H1 (cell line): ENCODE results near the gene PCAT7. TPM values are rescaled to one million over a fixed set of nuclear protein-coding genes. Genes with fewer than 3 reads are reported as not detected.

ENCODE experiments used
- CTCF ChIA-PET: fragments of 300-600 bp; sonication (Branson Sonifier 250); formaldehyde crosslinking; loops from one replicate; lab custom pipeline; 2021; ENCODE audit not compliant: partially characterized antibody; lab: Charles Lee
- POLR2A ChIA-PET: fragments of 300-600 bp; sonication (Branson Sonifier 250); formaldehyde crosslinking; loops from one replicate; lab custom pipeline; 2021; ENCODE audit warnings: inconsistent platforms; ENCODE audit not compliant: partially characterized antibody; lab: Charles Lee
- DNase-seq, 2 experiments: peaks; one replicate each; pipeline versions ENCODE4 v3.0.0 to v3.0.0-alpha.2; 2010 to 2022; ENCODE audit warnings: low spot score in 2 of 2, low read depth in 1 of 2, mixed read lengths in 1 of 2
- FAIRE-seq: peaks from 2 replicates; lab custom pipeline; 2011; peaks lifted over from hg19 to GRCh38; lab: Jason Lieb, UNC
- H2AFZ ChIP-seq: 2 replicates; pipeline ENCODE4 v1.8.1; 2012; ENCODE audit warnings: low read length, inconsistent platforms
- H2AK5ac ChIP-seq: 2 replicates; pipeline ENCODE4 v1.6.1; 2013; ENCODE audit warnings: low read depth, low read length
- H2BK120ac ChIP-seq: replicated peaks from 2 replicates; pipeline ENCODE3; 2013; ENCODE audit warnings: low read depth, low read length, inconsistent platforms
- H2BK12ac ChIP-seq: 2 replicates; pipeline ENCODE4 v1.6.1; 2013; ENCODE audit warnings: low read depth, low read length
- H2BK15ac ChIP-seq: 2 replicates; pipeline ENCODE4 v1.6.1; 2013; ENCODE audit warnings: low read length
- H2BK20ac ChIP-seq: 2 replicates; pipeline ENCODE4 v1.6.1; 2013; ENCODE audit warnings: low read length
- H2BK5ac ChIP-seq: 2 replicates; pipeline ENCODE4 v1.6.1; 2013; ENCODE audit warnings: low read depth, low read length
- H3K14ac ChIP-seq: 2 replicates; pipeline ENCODE4 v1.6.1; 2013; ENCODE audit warnings: inconsistent platforms; ENCODE audit not compliant: insufficient read length
- H3K18ac ChIP-seq: 2 replicates; pipeline ENCODE4 v1.6.1; 2013; ENCODE audit warnings: low read length; ENCODE audit errors: extremely low read depth
- H3K23ac ChIP-seq: 2 replicates; pipeline ENCODE4 v1.6.1; 2013; ENCODE audit warnings: inconsistent platforms; ENCODE audit not compliant: insufficient read length
- H3K23me2 ChIP-seq: 2 replicates; pipeline ENCODE4 v1.6.1; 2013; ENCODE audit warnings: low read depth, low read length
- H3K27ac ChIP-seq: 2 replicates; pipeline ENCODE4 v1.6.1; 2011; ENCODE audit warnings: low read depth, low read length, inconsistent platforms
- H3K27me3 ChIP-seq, 4 experiments: replicated peaks in 1 of 4; 1 replicate in 1 of 4; 2 replicates in 3 of 4; pipeline versions ENCODE4 v1.6.1 to v1.8.1; 2011 to 2013; ENCODE audit warnings: low read length in 3 of 4, mild to moderate bottlenecking in 3 of 4, inconsistent platforms in 2 of 4, mixed read lengths in 2 of 4, moderate library complexity in 1 of 4; ENCODE audit not compliant: control insufficient read depth in 3 of 4, insufficient read depth in 3 of 4; ENCODE audit errors: extremely low read depth in 1 of 4
- H3K36me3 ChIP-seq, 4 experiments: 2 replicates each; pipeline versions ENCODE4 v1.6.1 to v1.8.1; 2011 to 2013; ENCODE audit warnings: mild to moderate bottlenecking in 4 of 4, low read length in 3 of 4, moderate library complexity in 2 of 4, control low read depth in 1 of 4, inconsistent platforms in 1 of 4; ENCODE audit not compliant: insufficient read depth in 4 of 4, control insufficient read depth in 2 of 4
- H3K4ac ChIP-seq: replicated peaks from 2 replicates; pipeline ENCODE3; 2013; ENCODE audit warnings: low read length, low read depth, mixed read lengths, inconsistent platforms; ENCODE audit not compliant: insufficient read length
- H3K4me1 ChIP-seq, 4 experiments: replicated peaks in 1 of 4; 1 replicate in 1 of 4; 2 replicates in 3 of 4; pipeline versions ENCODE4 v1.6.1 to v1.8.1; 2011 to 2013; ENCODE audit warnings: low read length in 3 of 4, inconsistent platforms in 2 of 4, mixed read lengths in 1 of 4; ENCODE audit not compliant: insufficient read depth in 4 of 4, control insufficient read depth in 3 of 4
- H3K4me2 ChIP-seq, 2 experiments: 2 replicates each; pipeline versions ENCODE4 v1.6.1 to v1.8.1; 2011 to 2013; ENCODE audit warnings: low read depth in 2 of 2, low read length in 2 of 2, control low read depth in 1 of 2, inconsistent platforms in 1 of 2, mild to moderate bottlenecking in 1 of 2; ENCODE audit not compliant: insufficient read depth in 1 of 2
- H3K4me3 ChIP-seq, 4 experiments: fragments of 200-600, 300-600 bp in 1 of 4; sonication (generic), shearing (Covaris generic), sonication (Bioruptor Twin) in 1 of 4; 2 replicates each; pipeline versions ENCODE4 v1.5.1 to v1.8.1; 2011 to 2016; ENCODE audit warnings: low read length in 4 of 4, low read depth in 3 of 4, control low read depth in 2 of 4, inconsistent platforms in 2 of 4, mild to moderate bottlenecking in 2 of 4, mixed read lengths in 1 of 4, moderate library complexity in 1 of 4; ENCODE audit not compliant: insufficient read depth in 2 of 4; ENCODE audit errors: extremely low read depth in 1 of 4
- H3K56ac ChIP-seq: replicated peaks from 2 replicates; pipeline ENCODE3; 2013; ENCODE audit warnings: low read depth, mild to moderate bottlenecking, mixed read lengths, low read length, inconsistent platforms; ENCODE audit not compliant: insufficient read length
- H3K79me1 ChIP-seq: 2 replicates; pipeline ENCODE4 v1.6.1; 2013; ENCODE audit warnings: low read depth, low read length, control low read depth
- H3K79me2 ChIP-seq, 2 experiments: 2 replicates each; pipeline versions ENCODE4 v1.6.1 to v1.8.1; 2012 to 2013; ENCODE audit warnings: low read length in 2 of 2, mild to moderate bottlenecking in 2 of 2, inconsistent platforms in 1 of 2; ENCODE audit not compliant: insufficient read depth in 2 of 2, control insufficient read depth in 1 of 2
- H3K9ac ChIP-seq, 4 experiments: replicated peaks in 1 of 4; 1 replicate in 1 of 4; 2 replicates in 3 of 4; pipeline versions ENCODE4 v1.6.1 to v1.8.1; 2011 to 2013; ENCODE audit warnings: low read depth in 3 of 4, low read length in 3 of 4, control low read depth in 2 of 4, mild to moderate bottlenecking in 2 of 4, moderate library complexity in 2 of 4, inconsistent platforms in 1 of 4; ENCODE audit errors: extremely low read depth in 1 of 4
- H3K9me3 ChIP-seq, 2 experiments: 2 replicates each; pipeline versions ENCODE4 v1.6.1 to v1.8.1; 2012 to 2013; ENCODE audit warnings: mild to moderate bottlenecking in 2 of 2, moderate library complexity in 2 of 2, control low read depth in 1 of 2, inconsistent platforms in 1 of 2, low read depth in 1 of 2, low read length in 1 of 2, mixed read lengths in 1 of 2; ENCODE audit not compliant: insufficient read depth in 2 of 2
- H4K20me1 ChIP-seq, 2 experiments: replicated peaks in 1 of 2; 2 replicates each; pipeline versions ENCODE3 to v1.8.1; 2011 to 2013; ENCODE audit warnings: inconsistent platforms in 2 of 2, low read length in 2 of 2, mild to moderate bottlenecking in 1 of 2; ENCODE audit not compliant: insufficient read depth in 2 of 2, control insufficient read depth in 1 of 2
- H4K5ac ChIP-seq: 2 replicates; pipeline ENCODE4 v1.6.1; 2013; ENCODE audit warnings: low read length, low read depth, mixed read lengths, inconsistent platforms; ENCODE audit not compliant: insufficient read length
- H4K8ac ChIP-seq: 2 replicates; pipeline ENCODE4 v1.8.0; 2013; ENCODE audit warnings: mild to moderate bottlenecking, moderate library complexity, low read length, inconsistent platforms; ENCODE audit not compliant: insufficient read depth; ENCODE audit errors: extremely low read depth
- H4K91ac ChIP-seq: replicated peaks from 2 replicates; pipeline ENCODE3; 2013; ENCODE audit warnings: low read length, mixed read lengths, inconsistent platforms; ENCODE audit not compliant: insufficient read length
- CREB1 ChIP-seq: IDR thresholded peaks from 2 replicates; pipeline ENCODE4 v1.6.1; 2012; ENCODE audit warnings: inconsistent platforms
- HDAC2 ChIP-seq, 2 experiments: fragments of 300-600 bp in 1 of 2; sonication (generic) in 1 of 2; IDR thresholded peaks; 2 replicates each; pipeline ENCODE4 v1.6.1; 2011 to 2012; ENCODE audit warnings: low read depth in 2 of 2, low read length in 2 of 2, mild to moderate bottlenecking in 2 of 2, moderate library complexity in 2 of 2, borderline replicate concordance in 1 of 2, inconsistent platforms in 1 of 2
- JUND ChIP-seq: IDR thresholded peaks from 2 replicates; pipeline ENCODE4 v1.6.1; 2011; ENCODE audit warnings: mild to moderate bottlenecking, improper control_type of control experiment, low read length
- KDM4A ChIP-seq: IDR thresholded peaks from one replicate; pipeline ENCODE4 v1.7.1; 2012; ENCODE audit warnings: low read depth, mild to moderate bottlenecking, moderate library complexity, low read length, inconsistent platforms; ENCODE audit not compliant: severe bottlenecking
- NANOG ChIP-seq: IDR thresholded peaks from 2 replicates; pipeline ENCODE4 v1.6.1; 2011; ENCODE audit warnings: low read length, low read depth, mild to moderate bottlenecking, inconsistent platforms; ENCODE audit not compliant: insufficient read depth, poor library complexity, severe bottlenecking
- RBBP5 ChIP-seq: IDR thresholded peaks from 2 replicates; pipeline ENCODE4 v1.7.1; 2012; ENCODE audit warnings: low read depth, mild to moderate bottlenecking, inconsistent platforms, low read length, moderate library complexity, borderline replicate concordance
- SUZ12 ChIP-seq: fragments of 200-600 bp; sonication (generic); IDR thresholded peaks from 2 replicates; pipeline ENCODE4 v1.6.1; 2012; ENCODE audit warnings: mild to moderate bottlenecking, inconsistent platforms, low read length, moderate library complexity, mixed read lengths
- TAF7 ChIP-seq: optimal IDR thresholded peaks from 2 replicates; pipeline ENCODE3; 2011; ENCODE audit warnings: low read depth, mild to moderate bottlenecking, inconsistent platforms, low read length, moderate library complexity, borderline replicate concordance
- TCF12 ChIP-seq: IDR thresholded peaks from 2 replicates; pipeline ENCODE4 v1.6.1; 2011; ENCODE audit warnings: low read depth, mild to moderate bottlenecking, low read length
- WGBS, 2 experiments: shearing (Covaris generic) in 1 of 2; methylation state at CpG; one replicate each; pipeline versions ENCODE4 v1.1.6 to v1.1.7; 2013 to 2015; ENCODE audit warnings: low lambda C conversion rate in 2 of 2, mixed read lengths in 2 of 2, inconsistent platforms in 1 of 2, low coverage in 1 of 2, missing lambda C conversion rate in 1 of 2; ENCODE audit not compliant: insufficient replicate concordance in 2 of 2, insufficient coverage in 1 of 2, insufficient read length in 1 of 2; ENCODE audit errors: extremely low coverage in 1 of 2, missing lambda C conversion rate in 1 of 2; 5-methylcytosine and 5-hydroxymethylcytosine counted together
- polyA plus RNA-seq, 7 experiments: library from polyadenylated mRNA; depleted of rRNA in 3 of 7; stranded (reverse) in 5 of 7; unstranded in 2 of 7; fragments of >200 nt in 5 of 7; fragments of 200-250 nt in 2 of 7; gene quantifications; 1 replicate in 5 of 7; 2 replicates in 1 of 7; 4 replicates in 1 of 7; pipeline versions ENCODE4 v1.2.1 to v1.2.3, GENCODE V29; 2011 to 2013; ENCODE audit warnings: missing spikeins in 2 of 7, mixed read lengths in 2 of 7
- total RNA-seq: library from RNA; stranded (reverse); fragmentation: NEBNext Ultra II Directional; extraction: Animal tissue kit (Norgen Biotek cat#: 25700); gene quantifications from 2 replicates; pipeline ENCODE4 v1.2.1, GENCODE V29; 2021
- TF ChIP-seq, protein P1 (sequence below): IDR thresholded peaks from 2 replicates; pipeline ENCODE4 v1.6.1; 2012; ENCODE audit warnings: low read length, inconsistent platforms
- TF ChIP-seq, protein P2 (sequence below): IDR thresholded peaks from 2 replicates; pipeline ENCODE4 v1.6.1; 2011; ENCODE audit warnings: low read length, improper control_type of control experiment

The PCAT7 gene
- total and polyA plus RNA-seq, 2 of the 8 experiments (the other 6 are each of a cell fraction or from before 2014, with no cell fraction given), result 3.2 to 4.1 TPM

DNA sequence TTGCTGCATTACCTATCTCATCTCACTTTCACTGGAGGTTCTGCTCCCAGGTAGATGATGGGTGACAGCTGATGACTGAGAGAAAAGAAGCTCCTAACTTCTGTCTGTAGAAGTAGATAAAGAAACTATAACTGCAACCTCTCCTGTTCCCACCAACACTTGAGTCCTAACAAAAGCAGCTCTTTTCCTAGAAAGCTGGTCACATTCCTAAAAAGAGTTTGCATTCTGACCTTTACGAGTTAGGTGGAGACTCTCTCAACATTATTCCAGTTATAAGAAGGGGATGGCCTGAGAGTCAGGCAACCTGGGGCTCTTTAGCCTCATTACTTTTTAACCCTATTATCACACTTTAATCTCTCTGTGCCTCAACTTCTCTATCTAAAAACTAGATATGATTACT, 8.9 kb upstream of the PCAT7 start:
- no peak overlapping the region for H3K4me2 ChIP-seq
- TF ChIP-seq KDM4A (no peak), TCF12 (no peak), JUND (no peak), CREB1 (no peak), NANOG (no peak), HDAC2 (IDR thresholded peaks at IDR 0.05; ENCODE audit: borderline replicate concordance in 1 of 2, low read depth in 2 of 2, low read length in 2 of 2) (no peak), SUZ12 (no peak), RBBP5 (no peak), TAF7 (no peak)
- TF ChIP-seq, protein P1, sequence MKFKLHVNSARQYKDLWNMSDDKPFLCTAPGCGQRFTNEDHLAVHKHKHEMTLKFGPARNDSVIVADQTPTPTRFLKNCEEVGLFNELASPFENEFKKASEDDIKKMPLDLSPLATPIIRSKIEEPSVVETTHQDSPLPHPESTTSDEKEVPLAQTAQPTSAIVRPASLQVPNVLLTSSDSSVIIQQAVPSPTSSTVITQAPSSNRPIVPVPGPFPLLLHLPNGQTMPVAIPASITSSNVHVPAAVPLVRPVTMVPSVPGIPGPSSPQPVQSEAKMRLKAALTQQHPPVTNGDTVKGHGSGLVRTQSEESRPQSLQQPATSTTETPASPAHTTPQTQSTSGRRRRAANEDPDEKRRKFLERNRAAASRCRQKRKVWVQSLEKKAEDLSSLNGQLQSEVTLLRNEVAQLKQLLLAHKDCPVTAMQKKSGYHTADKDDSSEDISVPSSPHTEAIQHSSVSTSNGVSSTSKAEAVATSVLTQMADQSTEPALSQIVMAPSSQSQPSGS, result no peak
- TF ChIP-seq, protein P2, sequence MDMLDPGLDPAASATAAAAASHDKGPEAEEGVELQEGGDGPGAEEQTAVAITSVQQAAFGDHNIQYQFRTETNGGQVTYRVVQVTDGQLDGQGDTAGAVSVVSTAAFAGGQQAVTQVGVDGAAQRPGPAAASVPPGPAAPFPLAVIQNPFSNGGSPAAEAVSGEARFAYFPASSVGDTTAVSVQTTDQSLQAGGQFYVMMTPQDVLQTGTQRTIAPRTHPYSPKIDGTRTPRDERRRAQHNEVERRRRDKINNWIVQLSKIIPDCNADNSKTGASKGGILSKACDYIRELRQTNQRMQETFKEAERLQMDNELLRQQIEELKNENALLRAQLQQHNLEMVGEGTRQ, result no peak

More for the DNA sequence above, 8.9 kb upstream of the PCAT7 start:
- Histone ChIP-seq H3K4me1 (no peaks in the 10 kb centered on the region), H3K4me3 (no peak overlapping the region), H3K23ac (no peak overlapping the region), H4K8ac (no peak overlapping the region), H3K56ac (no peak overlapping the region), H3K9me3 (peaks cover 0 to 5% of the 10 kb centered on the region in 2 experiments; a peak in 2 of 4 replicates), H3K9ac (no peak overlapping the region), H3K27ac (no peak overlapping the region), H3K36me3 (peaks cover 0 to 1% (median 0%) of the 10 kb centered on the region in 4 experiments; a peak in 2 of 8 replicates), H2BK120ac (no peak overlapping the region), H3K18ac (no peak overlapping the region), H2AFZ (no peak overlapping the region), H2BK20ac (no peak overlapping the region), H3K23me2 (no peaks in the 10 kb centered on the region), H4K20me1 (no peaks in the 10 kb centered on the region), H4K91ac (no peak overlapping the region), H3K79me1 (no peaks in the 10 kb centered on the region), H3K27me3 (no peaks in the 10 kb centered on the region), H3K4ac (no peak overlapping the region), H2AK5ac (no peak overlapping the region), H2BK12ac (no peak overlapping the region), H3K14ac (no peak overlapping the region), H2BK5ac (no peak overlapping the region), H4K5ac (no peak overlapping the region), H3K79me2 (no peaks in the 10 kb centered on the region), H2BK15ac (no peak overlapping the region)
- ChIA-PET CTCF (interaction anchor here (2.1 kb wide), 1 partner anchor 77 kb away, joined by 5 read pairs; no protein-coding TSS in a partner anchor), POLR2A (interaction anchor here (2.8 kb wide), 1 partner anchor 9 kb away, joined by 10 read pairs; the partner anchor contains the start of gene PCAT7)
- 85% methylated on average over 1 of the region's 1 CpG; no CpG with 5 or more reads in 1 of the 2 experiments for WGBS, 2 experiments
- DNase-seq (no peak), FAIRE-seq (no peak)
